Islet of Langerhans (tissue), 1 donor: ENCODE results near the gene TFAP2B.

Experiments used
- FAIRE-seq: peaks from one replicate; lab custom pipeline; 2011; peaks lifted over from hg19 to GRCh38; lab: Jason Lieb, UNC

Gene TFAP2B

GRCh38 chr6:50825375-50826036, 6.8 kb downstream of the TFAP2B start:
- FAIRE-seq: no peak

- FAIRE-seq: no peak
These were observed 7.5 kb downstream of the TFAP2B start for GRCh38 chr6:50826037-50826761.

GRCh38 chr6:50826803-50827202, 8.1 kb downstream of the TFAP2B start:
- FAIRE-seq: no peak

GRCh38 chr6:50829049-50829448, 10.4 kb downstream of the TFAP2B start:
- no peak for FAIRE-seq

GRCh38 chr6:50829898-50830444, 11.3 kb downstream of the TFAP2B start:
- no peak for FAIRE-seq

- FAIRE-seq: no peak
These were observed 12.5 kb downstream of the TFAP2B start for GRCh38 chr6:50831186-50831585.

GRCh38 chr6:50832912-50833311, 14.2 kb downstream of the TFAP2B start:
- FAIRE-seq: no peak

GRCh38 chr6:50834929-50835410, 16.3 kb downstream of the TFAP2B start:
- no peak for FAIRE-seq

- no peak for FAIRE-seq
These were observed 17.6 kb downstream of the TFAP2B start for GRCh38 chr6:50836231-50836630.

- FAIRE-seq: no peak
These were observed 19.1 kb downstream of the TFAP2B start for GRCh38 chr6:50837589-50838445.

- no peak for FAIRE-seq
These were observed 21.6 kb downstream of the TFAP2B start for GRCh38 chr6:50840112-50840810.

- FAIRE-seq: no peak
These were observed 22.1 kb downstream of the TFAP2B start for GRCh38 chr6:50840811-50841192.

GRCh38 chr6:50842446-50842845, 23.8 kb downstream of the TFAP2B start:
- FAIRE-seq: no peak

GRCh38 chr6:50842861-50843384, 24.3 kb downstream of the TFAP2B start:
- FAIRE-seq: no peak

GRCh38 chr6:50843842-50844241, 25.2 kb downstream of the TFAP2B start:
- no peak for FAIRE-seq

GRCh38 chr6:50845499-50846143, 26.9 kb downstream of the TFAP2B start:
- FAIRE-seq: no peak

GRCh38 chr6:50846144-50846851, 27.6 kb downstream of the TFAP2B start:
- FAIRE-seq: no peak

GRCh38 chr6:50846852-50847155, 28.1 kb downstream of the TFAP2B start:
- no peak for FAIRE-seq

- no peak for FAIRE-seq
These were observed 29.4 kb downstream of the TFAP2B start for GRCh38 chr6:50847890-50848594.
